ENCODE measurements around the gene BRK1. TPM values are rescaled to one million over a fixed set of nuclear protein-coding genes. Genes with fewer than 3 reads are reported as not detected.

Gene BRK1
- total and polyA plus RNA-seq, 9 of the 15 experiments (the other 6 are each of a cell fraction or from before 2014, with no cell fraction given): 105 to 634 (median 250) TPM

- TF ChIP-seq ZNF436 (CRISPR knock-in tag; IDR thresholded peaks at IDR 0.05) (no peak), E2F1 (CRISPR knock-in tag; IDR thresholded peaks at IDR 0.05) (no peak; the same call in 1 of the 2 replicates), NFRKB (IDR thresholded peaks at IDR 0.05; ENCODE audit: low read depth) (peak; percentile 79; the same call in 1 of the 2 replicates), ETS2 (tag; IDR thresholded peaks at IDR 0.05; ENCODE audit: borderline replicate concordance, poor library complexity, severe bottlenecking) (no peak), HNRNPUL1 (IDR thresholded peaks at IDR 0.05; ENCODE audit: low read length) (no peak), FOXJ3 (CRISPR knock-in tag; IDR thresholded peaks at IDR 0.05) (no peak), STAT6 (CRISPR knock-in tag; IDR thresholded peaks at IDR 0.05) (peak; percentile 81), CBX8 (IDR thresholded peaks at IDR 0.05; ENCODE audit: borderline replicate concordance, extremely low read depth, low read depth, low read length, poor library complexity, severe bottlenecking) (no peak), TAF1 (IDR thresholded peaks at IDR 0.05; ENCODE audit: control insufficient read depth, extremely low read depth, insufficient read depth, low read length, severe bottlenecking) (peak; percentile 7), ELF4 (CRISPR knock-in tag; IDR thresholded peaks at IDR 0.05) (no peak), POLR2B (IDR thresholded peaks at IDR 0.05; ENCODE audit: low read depth, partially characterized antibody) (no peak), ARHGAP35 (IDR thresholded peaks at IDR 0.05; ENCODE audit: partially characterized antibody) (no peak), MTA1 (IDR thresholded peaks at IDR 0.05; ENCODE audit: borderline replicate concordance) (peak; percentile 43; the same call in 1 of the 2 replicates), ZNF764 (CRISPR knock-in tag; IDR thresholded peaks at IDR 0.05; ENCODE audit: low read depth) (no peak), ZNF586 (CRISPR knock-in tag; conservative IDR thresholded peaks at IDR 0.05) (0 out of 2 replicates have a peak, but pooled peaks have one; percentile 35), CCNT2 (IDR thresholded peaks at IDR 0.05; ENCODE audit: borderline replicate concordance, extremely low read depth, insufficient read length, low read depth, low read length) (no peak), CTBP1 (IDR thresholded peaks at IDR 0.05; ENCODE audit: borderline replicate concordance) (peak; percentile 42; the same call in 1 of the 2 replicates), DMBX1 (CRISPR knock-in tag; IDR thresholded peaks at IDR 0.05; ENCODE audit: borderline replicate concordance) (0 out of 2 replicates have a peak, but pooled peaks have one; percentile 68), PHF8 (IDR thresholded peaks at IDR 0.05; ENCODE audit: borderline replicate concordance, low read length) (no peak), HMG20A (CRISPR knock-in tag; conservative IDR thresholded peaks at IDR 0.05) (no peak), ERF (CRISPR knock-in tag; IDR thresholded peaks at IDR 0.05) (no peak)
Measured at GRCh38 chr3:10142707-10143560, 27.5 kb downstream of the BRK1 start (continued).

Data from K562 (cell line).